ENCODE results near the gene PRMT7.

DNA sequence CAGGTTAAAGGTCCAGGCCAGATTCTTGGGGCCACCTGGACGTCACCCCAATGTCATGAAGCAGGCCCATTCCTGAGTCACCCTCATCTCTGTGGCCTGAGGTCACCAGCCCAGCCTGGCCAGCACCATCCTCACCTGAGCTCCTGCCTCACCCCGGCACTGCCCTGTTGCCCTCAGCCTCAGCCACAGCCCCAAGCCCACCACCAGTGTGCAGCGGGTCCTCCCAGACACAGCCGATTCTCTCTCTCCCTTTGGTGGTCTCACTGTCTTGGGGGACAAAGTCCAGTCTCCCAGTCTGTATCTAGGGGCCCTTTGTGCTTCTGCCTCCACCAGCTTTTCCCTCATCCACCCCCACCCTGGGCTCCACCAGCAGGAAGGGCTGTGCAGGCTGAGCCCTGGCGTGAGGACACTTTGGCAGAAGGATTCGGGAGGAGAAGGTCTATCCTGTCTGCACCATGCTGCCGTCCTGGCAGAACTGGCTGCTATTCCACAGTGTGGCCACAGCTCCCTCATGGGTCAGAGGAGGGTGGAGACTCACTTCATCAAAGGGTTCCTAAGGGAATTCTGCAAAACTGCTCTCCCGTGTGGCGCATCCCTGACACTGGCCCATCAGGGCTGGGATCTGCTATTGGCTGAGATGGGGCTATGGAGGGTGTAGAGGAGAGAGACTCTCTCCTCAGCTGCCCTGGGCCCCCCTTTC lies 64.3 kb downstream of the PRMT7 start:
- TF ChIP-seq, protein P1, sequence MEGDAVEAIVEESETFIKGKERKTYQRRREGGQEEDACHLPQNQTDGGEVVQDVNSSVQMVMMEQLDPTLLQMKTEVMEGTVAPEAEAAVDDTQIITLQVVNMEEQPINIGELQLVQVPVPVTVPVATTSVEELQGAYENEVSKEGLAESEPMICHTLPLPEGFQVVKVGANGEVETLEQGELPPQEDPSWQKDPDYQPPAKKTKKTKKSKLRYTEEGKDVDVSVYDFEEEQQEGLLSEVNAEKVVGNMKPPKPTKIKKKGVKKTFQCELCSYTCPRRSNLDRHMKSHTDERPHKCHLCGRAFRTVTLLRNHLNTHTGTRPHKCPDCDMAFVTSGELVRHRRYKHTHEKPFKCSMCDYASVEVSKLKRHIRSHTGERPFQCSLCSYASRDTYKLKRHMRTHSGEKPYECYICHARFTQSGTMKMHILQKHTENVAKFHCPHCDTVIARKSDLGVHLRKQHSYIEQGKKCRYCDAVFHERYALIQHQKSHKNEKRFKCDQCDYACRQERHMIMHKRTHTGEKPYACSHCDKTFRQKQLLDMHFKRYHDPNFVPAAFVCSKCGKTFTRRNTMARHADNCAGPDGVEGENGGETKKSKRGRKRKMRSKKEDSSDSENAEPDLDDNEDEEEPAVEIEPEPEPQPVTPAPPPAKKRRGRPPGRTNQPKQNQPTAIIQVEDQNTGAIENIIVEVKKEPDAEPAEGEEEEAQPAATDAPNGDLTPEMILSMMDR (IDR thresholded peaks at IDR 0.05; ENCODE audit: insufficient read depth, low read length, poor library complexity, severe bottlenecking), result no peak
- no peak for TF ChIP-seq EZH2phosphoT487 (conservative IDR thresholded peaks at IDR 0.05; ENCODE audit: low read length)
